HG02623 (cell line): ENCODE data around the gene BRI3BP.
"Not testable (repeated sequence)": the region's sequence is repeated elsewhere in the genome, so short reads cannot be mapped to it uniquely, and the experiment has no call there.

Source experiments
- ATAC-seq: cut with Tn5 transposase; IDR thresholded peaks from one replicate; pipeline ENCODE4 v1.9.1; 2021; ENCODE audit warnings: moderate library complexity; ENCODE audit not compliant: unreplicated experiment

BRI3BP gene

DNA sequence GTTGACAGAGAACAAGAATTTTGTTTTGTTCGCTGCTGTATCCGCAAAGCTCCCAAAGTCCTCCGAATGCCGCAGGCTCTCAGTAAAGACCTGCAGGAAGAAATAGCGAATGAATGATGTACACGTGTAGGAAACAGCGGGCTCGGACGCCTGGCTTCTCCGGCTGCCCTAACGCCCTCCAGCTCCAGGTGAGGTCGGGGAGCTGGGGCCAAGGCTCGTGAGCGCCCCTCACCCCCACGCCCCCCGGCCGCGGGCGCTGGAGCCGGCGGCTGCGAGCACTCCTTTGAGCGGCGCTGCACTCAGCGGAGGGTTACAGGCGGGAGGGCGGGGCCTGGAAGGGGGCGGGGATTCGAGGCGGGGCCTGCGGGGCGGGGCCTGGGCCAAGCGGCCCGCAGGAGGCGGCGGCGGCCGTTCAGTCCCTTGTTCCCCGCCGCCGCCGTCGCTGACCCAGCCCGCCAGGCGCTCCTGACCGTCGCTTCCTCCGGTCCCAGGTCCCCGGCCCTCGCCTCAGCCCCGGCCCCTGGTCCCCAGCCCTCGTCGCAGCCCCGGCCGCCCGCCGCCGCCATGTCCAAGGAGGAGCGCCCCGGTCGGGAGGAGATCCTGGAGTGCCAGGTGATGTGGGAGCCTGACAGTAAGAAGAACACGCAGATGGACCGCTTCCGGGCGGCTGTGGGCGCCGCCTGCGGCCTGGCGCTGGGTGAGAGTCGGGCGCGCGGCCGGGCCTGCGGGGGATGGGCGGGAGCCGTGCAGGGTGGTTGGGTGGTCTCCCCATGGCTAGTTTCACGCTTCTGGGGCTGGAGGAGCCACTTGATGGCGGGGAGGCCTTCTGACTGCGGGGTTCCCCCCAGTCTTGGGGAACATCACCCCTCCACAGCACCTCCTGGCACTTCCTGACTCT, 71.8 kb downstream of the BRI3BP start, which contains the start of gene AACS:
TSS of gene AACS (plus strand) at position 415 of the 898 bp plus-strand sequence. CDS start at position 565, 150 bp downstream.
- ATAC-seq, result peak; percentile 92

DNA sequence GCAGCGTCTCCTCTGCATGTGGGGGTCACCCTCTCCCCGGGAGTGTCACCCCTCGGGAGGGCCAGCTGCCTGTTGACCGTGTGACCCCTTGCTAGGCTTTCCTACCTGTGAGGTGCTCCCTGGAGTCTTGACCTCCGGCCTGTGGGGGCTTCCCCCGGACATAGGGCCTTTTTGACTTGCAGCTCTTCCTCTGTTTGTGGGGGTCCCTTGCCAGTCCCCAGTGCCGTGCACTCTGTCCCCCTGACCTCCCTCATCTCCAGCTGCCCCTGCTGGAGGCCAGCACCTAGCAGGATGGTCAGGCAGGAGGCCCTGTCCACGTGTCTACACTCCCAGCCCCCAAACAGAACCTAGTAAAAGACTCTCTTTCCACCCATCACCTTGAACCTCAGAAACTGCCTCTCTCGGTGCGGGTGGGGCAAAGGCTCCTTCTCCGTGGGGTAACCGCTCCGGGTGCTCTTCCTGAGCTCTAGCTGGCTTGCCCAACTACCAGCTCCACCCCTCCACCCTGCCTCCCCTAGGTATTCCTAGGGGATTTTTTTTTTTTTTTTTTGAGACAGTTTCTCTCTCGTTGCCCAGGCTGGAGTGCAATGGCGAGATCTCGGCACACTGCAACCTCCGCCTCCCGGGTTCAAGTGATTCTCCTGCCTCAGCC, 72.6 kb downstream of the BRI3BP start:
- ATAC-seq, result no peak

DNA sequence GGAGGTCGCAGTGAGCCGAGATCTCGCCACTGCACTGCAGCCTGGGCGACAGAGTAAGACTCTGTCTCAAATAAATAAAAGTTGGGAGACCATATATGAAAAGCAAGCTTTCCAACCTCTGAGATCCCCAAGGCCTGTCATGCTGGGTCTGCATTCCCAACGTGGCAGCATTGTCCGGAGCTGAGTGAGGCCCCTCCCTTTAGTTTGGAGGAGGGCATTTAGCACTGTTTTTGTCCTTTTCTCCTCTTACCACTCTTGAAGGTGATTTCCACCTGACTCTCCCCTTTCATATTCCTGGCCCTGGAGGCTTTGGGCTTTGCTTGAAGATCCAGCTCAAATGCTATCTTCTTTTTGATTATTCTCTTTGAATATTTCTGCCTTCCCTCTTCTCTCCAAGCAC, 74.9 kb downstream of the BRI3BP start:
- no peak for ATAC-seq

DNA sequence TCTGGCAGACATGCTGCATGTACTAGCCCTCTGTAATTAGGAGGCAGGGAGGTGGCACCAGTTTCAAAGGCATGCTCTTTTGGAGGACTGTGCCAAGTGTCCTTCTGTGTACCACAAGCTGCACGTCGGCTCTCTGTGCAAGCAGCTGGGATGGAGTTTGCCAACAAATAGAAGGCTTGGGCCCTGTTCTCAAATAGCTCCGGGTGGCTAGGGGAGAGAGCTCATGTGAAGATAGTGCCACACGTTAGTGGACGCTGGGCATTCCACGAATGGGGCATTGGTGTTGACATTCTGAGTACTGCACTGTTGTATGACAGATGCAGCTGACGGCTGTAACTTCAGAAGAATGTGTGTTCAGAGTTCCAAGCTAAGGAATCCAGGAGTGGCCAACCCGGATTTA, 76.2 kb downstream of the BRI3BP start:
- ATAC-seq, result no peak

DNA sequence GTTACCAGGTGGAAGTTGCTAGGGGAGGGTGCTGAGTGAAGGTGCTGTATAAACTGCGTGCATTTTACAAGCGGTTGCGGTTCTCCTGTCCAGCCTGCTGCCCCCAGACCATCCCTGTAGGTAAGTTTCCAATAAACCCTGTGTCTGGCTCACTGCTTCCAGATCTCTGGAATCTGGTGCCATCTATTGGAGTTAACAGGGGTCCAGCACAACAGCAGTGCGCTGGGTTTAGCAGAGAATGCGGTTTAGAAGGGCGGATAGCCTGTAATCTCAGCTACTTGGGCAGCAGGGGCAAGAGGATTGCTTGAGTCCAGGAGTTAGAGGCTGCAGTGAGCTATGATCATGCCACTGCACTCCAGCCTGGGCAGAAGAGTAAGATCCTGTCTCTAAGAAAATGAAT, 76.7 kb downstream of the BRI3BP start:
- ATAC-seq, result no peak

DNA sequence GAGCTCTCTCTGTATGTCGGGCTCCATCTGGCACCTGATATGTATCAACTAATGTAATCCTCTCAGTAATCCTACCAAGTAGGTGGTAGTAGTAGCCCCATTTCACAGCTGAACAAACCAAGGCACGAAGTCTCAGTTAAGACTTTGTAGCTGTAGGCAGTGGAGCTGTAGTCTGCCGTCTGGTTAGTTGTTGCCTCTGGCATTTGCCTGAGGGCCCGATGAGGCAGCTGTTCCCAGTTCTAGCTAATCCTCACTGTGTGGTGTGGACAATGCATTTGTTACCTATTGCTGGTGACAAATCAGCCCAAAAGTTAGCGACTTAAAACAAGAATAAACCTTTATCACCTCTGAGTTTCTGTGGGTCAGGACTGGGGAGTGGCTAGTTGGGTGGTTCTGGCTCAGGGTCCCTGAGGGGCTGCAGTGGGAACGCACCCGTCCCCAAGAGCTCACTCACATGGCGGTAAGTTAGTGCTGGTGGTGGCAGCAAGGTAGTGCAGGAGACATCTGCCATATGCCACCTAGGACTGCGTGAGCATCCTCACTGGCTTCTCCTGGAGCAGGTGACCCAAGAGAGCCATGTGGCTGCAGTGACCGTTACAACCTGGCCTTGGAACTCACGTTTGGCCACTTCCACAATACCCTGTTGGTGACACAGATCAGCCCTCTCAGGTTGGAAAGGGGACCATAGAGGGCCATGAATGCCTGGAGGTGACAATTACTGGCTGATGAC, 77.4 kb downstream of the BRI3BP start:
- no peak for ATAC-seq

DNA sequence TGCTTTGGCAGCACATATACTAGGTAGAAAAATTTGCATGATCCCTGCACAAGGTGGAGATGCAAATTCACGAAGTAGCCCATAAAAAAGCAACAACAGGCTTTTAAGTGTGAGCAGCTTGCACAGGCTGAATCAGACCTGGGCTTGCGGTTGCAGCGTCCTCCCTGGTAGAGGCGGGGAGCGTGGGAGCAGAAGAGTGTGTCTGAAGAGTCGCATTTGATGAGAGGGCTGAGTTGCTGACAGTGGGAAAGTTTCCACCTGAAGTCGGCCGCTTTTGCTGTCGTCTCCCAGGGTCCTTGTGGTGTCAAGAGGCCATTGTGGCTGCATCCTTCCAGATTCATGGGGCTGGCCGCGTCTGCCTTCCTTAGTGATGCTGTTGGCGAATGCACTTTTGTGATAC, 78.0 kb downstream of the BRI3BP start:
- ATAC-seq, result no peak

DNA sequence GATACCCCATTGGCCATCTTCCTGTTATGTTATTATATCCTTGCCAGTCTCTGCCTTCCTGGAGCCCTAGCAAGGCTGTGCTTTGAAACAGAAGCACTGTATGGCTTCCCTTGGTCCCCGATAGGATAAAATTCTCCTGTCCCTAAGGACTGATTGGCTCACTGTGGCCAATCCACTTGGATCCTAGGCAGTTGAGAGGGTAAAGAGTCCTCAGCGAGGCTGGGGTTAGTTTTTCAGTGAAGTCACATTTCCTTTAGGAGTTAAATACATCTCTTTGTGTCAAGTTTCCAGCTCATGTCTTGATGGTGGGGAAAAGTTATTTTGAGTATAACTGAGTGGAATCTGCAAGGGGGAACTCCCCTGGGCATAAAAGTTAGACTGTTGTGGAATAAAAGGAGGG, 79.1 kb downstream of the BRI3BP start:
- ATAC-seq, result no peak

DNA sequence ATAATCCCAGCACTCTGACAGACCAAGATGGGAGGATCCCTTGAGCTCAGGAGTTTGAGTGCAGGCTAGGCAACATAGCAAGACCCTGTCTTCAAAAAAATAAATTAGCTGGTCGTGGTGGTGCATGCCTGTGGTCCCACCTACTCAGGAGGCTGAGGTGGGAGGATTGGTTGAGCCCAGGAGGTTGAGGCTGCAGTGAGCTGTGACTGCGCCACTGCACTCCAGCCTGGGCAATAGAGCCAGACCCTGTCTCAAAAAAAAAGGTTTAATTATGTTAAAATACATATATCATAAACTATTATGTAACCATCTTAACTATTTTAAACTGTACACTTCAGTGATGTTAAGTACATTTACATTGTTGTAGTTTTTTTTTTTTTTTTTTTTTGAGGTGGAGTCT, 80.8 kb downstream of the BRI3BP start:
- ATAC-seq, result not testable (repeated sequence)

DNA sequence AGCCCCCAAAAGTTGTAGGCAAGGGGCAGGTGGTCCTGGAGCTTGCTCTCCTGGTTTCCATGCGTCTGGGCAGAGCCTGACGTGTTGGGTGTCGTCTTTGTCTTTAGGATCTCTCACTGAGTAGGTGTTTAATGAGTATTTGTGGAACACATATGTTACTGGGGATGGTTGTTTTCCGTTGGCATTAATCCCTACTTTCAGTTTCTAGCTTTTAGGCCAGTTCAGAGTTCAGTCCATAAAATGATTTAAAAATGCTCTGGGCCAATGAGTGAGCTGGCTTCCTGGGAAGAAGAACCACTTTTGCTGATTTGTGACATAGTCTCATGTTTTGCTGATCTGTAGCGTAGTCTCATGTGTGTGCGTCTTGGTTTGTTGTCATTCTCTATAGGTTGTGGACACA, 82.7 kb downstream of the BRI3BP start:
- no peak for ATAC-seq

DNA sequence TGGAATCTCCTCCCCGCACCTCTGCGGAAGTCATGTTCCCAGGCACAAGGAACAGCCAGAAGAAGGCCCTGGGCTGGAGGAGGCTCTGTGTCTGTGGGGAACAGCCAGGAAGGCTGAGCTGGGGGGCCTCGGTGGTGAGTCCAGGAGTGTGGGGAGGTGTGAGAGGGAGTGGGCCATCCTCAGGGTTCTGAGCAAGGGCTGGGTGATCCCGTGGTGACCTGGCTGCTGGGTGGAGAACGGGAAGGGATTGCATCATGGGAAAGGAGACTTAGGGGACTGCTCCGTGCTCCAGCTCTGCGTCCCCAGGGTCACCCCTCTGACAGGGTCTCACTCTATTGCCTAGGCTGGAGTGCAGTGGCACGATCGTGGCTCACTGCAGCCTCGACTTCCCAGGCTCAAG, 85.6 kb downstream of the BRI3BP start:
- ATAC-seq, result no peak

DNA sequence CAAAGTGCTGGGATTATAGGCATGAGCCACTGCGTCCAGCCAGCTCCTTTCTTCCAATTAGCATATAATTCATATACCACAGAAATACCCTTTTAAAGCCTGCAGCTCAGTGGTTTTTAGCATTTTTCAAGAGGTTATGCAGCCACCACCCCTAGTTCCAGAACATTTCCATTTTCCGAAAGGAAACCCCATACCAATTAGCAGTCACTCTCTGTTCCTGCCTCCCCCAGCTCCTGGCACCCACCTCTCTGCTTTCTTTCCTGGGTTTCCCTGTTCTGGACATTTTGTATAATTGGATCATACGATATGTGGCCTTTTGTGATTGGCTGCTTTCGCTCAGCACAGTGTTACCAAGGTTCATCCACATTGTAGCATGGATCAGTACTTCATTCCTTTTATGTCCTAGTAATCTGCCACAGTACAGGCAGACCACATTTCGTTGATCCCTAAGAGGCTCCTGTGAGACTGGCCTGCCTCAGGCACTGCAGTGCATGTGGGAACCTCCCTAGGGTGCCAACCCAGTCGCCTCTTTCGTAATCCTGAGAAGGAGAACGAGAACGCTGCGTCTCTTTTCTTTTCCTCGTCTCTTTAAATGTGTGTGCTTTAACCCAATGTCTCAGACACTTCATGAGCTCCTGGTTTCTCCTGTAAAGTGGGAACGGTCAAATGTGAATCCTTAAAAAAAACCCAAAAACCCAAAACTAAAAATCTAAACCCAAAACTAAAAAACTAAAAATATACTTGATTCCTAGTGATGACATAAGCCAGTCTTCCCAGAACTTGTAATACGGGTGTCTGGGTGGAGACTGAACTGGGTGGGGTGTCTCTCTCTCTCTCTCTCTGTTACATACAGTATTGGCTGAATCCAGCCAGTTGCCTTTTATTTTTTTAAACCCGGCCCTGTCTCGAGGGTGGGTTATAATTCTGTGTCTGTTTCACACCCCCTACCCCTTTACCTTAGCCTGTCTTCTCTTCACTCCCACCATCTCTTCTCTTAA, 86.5 kb downstream of the BRI3BP start:
- no peak for ATAC-seq
